Measurements from ENCODE around the gene ZNF629. TPM values are rescaled to one million over a fixed set of nuclear protein-coding genes. Genes with fewer than 3 reads are reported as not detected.

The ZNF629 gene
- total RNA-seq, 4 donors from 2014 or later = 9.1 to 12.7 (median 10.3) TPM

DNA sequence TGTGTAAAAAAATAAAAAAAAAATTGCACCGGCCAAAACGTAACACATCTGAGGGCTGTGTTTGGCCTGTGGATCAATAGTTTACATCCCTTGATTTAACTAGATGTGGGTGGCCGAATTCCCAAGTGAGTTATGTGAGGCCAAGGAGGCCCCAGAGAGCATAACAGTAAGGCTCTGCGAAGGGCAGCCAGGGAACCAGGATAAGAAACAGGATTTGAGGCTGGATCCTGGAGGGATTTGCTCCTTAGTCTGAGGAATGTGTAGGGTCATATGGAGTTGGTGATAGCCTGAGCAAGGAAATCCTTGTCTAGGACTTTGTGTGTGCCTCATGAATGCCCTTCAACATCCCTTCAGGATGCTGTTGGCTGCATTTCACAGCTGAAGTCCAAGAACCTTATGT lies 36.8 kb downstream of the ZNF629 start:
- ATAC-seq = no peak
- TF ChIP-seq POLR2A (IDR thresholded peaks at IDR 0.05) = no peak
- TF ChIP-seq, protein P1, sequence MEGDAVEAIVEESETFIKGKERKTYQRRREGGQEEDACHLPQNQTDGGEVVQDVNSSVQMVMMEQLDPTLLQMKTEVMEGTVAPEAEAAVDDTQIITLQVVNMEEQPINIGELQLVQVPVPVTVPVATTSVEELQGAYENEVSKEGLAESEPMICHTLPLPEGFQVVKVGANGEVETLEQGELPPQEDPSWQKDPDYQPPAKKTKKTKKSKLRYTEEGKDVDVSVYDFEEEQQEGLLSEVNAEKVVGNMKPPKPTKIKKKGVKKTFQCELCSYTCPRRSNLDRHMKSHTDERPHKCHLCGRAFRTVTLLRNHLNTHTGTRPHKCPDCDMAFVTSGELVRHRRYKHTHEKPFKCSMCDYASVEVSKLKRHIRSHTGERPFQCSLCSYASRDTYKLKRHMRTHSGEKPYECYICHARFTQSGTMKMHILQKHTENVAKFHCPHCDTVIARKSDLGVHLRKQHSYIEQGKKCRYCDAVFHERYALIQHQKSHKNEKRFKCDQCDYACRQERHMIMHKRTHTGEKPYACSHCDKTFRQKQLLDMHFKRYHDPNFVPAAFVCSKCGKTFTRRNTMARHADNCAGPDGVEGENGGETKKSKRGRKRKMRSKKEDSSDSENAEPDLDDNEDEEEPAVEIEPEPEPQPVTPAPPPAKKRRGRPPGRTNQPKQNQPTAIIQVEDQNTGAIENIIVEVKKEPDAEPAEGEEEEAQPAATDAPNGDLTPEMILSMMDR (IDR thresholded peaks at IDR 0.05 in 4 of 5, conservative IDR thresholded peaks at IDR 0.05 in 1 of 5) = no peak
- H3K27ac ChIP-seq = no peak overlapping the region
- peaks cover 7 to 8% of the 10 kb centered on the region in 2 donors for H3K4me1 ChIP-seq
- no peaks in the 10 kb centered on the region for H3K9me3 ChIP-seq
- H3K4me3 ChIP-seq = no peak overlapping the region
- no peak for DNase-seq
- no peaks in the 10 kb centered on the region for H3K27me3 ChIP-seq
- peaks cover 0 to 31% of the 10 kb centered on the region in 2 donors for H3K36me3 ChIP-seq
- in situ Hi-C loops (cut with MboI; ENCODE audit: low sequenced_read_pairs in 4 of 4) (no loop called here), intact Hi-C loops (cut with DNase I; ENCODE audit: low total_unique reads) (no loop called here)

DNA sequence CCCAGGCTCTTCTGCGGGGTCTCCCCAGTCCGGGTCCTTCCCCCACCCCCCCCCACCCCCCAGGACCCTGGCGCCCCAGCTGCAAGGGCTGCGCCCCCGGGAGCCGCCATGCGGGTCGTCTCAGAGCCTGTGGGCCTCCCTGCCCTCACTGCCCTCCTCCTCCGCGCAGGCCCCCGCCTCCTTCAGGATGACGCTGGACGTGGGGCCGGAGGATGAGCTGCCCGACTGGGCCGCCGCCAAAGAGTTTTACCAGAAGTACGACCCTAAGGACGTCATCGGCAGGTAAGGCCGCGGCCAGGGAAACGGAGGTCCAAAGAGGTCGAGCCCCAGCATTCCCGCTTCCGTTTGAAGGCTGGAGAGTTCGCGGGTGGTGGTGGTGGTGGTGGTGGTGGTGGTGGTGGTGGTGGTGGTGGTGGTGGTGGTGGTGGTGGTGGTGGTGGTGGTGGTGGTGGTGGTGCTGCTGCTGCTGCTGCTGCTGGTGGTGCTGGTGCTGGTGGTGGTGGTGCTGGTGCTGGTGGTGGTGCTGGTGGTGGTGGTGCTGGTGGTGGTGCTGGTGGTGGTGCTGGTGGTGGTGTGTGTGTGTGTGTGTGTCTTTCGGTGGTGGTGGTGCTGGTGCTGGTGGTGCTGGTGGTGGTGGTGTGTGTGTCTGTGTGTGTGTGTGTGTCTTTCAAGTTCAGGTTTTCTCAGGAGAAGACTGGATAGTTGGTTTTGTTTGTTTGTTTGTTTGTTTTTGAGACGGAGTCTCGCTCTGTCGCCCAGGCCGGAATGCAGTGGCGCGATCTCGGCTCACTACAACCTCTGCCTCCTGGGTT lies 38.2 kb downstream of the ZNF629 start:
- Histone ChIP-seq H3K27ac (peak overlapping the region; percentile 73 to 91 (median 79)), H3K36me3 (peaks cover 0 to 25% of the 10 kb centered on the region in 2 donors), H3K9me3 (no peaks in the 10 kb centered on the region), H3K4me1 (peaks cover 7 to 8% of the 10 kb centered on the region in 2 donors), H3K27me3 (no peaks in the 10 kb centered on the region), H3K4me3 (peak overlapping the region; percentile 76 to 91 (median 88))
- ATAC-seq (peak in 1 of 2 donors; percentile 2), DNase-seq (peak in 1 of 2 donors; percentile 49)
- intact Hi-C loops (cut with DNase I; ENCODE audit: low total_unique reads) (loop anchor here (1.0 to 5.0 kb wide), 4 partner anchors 13 to 433 kb away; partner anchors contain the start of genes CFAP119, FUS and RNF40), in situ Hi-C loops (cut with MboI; ENCODE audit: low sequenced_read_pairs in 4 of 4) (no loop called here)
- TF ChIP-seq POLR2A (IDR thresholded peaks at IDR 0.05) = no peak
- TF ChIP-seq, protein P1 (IDR thresholded peaks at IDR 0.05 in 4 of 5, conservative IDR thresholded peaks at IDR 0.05 in 1 of 5) = no peak

DNA sequence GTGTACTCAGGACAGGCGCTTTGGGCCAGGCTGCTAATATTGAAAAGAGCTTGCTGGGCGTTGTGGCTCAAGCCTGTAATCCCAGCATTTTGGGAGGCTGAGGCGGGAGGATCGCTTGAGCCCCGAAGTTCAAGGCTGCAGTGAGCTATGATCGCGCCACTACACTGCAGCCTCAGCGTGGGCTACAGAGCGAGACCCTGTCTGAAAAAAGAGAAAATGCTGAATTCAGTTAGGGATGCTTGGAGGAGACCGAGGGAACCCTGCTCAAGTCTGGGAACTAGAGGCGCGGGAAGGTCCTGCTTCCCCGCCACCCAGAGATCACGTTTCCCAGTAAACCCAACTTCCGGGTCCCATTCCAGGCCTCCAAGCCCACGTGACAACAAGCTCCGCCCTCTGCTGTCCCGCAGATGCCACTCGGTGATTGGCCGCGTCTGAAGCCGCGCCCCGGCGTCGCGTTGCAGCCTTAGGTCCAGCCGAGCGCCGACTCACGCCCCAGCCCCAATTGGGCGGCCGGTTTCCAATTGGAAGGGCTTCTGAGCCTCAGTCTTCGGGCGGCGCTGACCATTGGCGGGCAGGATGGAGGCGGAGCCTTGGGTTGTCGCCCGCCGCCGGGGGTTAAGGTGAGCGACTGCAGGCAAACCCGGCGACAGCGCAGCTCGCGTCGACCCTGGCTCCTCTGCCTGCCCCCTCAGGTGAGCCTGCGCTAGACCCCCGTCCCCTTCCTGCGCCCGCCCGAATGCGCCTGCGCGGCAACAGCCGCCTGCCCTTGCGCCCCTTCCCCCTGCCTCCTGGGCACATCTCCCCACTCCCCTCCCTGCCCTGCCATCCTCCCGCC lies 39.0 kb downstream of the ZNF629 start, which contains the start of gene PHKG2:
Gene PHKG2, plus strand, starts transcription at position 627 of the 835 bp plus-strand sequence. CDS start 396 bp downstream, outside the sequence.
- H3K4me3 ChIP-seq = peak within 1 kb of the TSS; percentile 76 to 91 (median 88)
- intact Hi-C loops (cut with DNase I; ENCODE audit: low total_unique reads) (loop anchor here (1.0 to 5.0 kb wide), 4 partner anchors 14 to 434 kb away; partner anchors contain the start of genes CFAP119, FUS and RNF40), in situ Hi-C loops (cut with MboI; ENCODE audit: low sequenced_read_pairs in 4 of 4) (no loop called here)
- DNase-seq (peak; percentile 99 to 100), ATAC-seq (peak; percentile 95 to 96)
- H3K9me3 ChIP-seq = no peaks in the 10 kb centered on the region
- peaks cover 7 to 8% of the 10 kb centered on the region in 2 donors for H3K4me1 ChIP-seq
- peaks cover 0 to 25% of the 10 kb centered on the region in 2 donors for H3K36me3 ChIP-seq
- no peaks in the 10 kb centered on the region for H3K27me3 ChIP-seq
- TF ChIP-seq POLR2A (IDR thresholded peaks at IDR 0.05) = peak; percentile 48 to 53
- TF ChIP-seq, protein P1 (IDR thresholded peaks at IDR 0.05 in 4 of 5, conservative IDR thresholded peaks at IDR 0.05 in 1 of 5) = no peak
- peak within 1 kb of the TSS; percentile 73 to 91 (median 79) for H3K27ac ChIP-seq

DNA sequence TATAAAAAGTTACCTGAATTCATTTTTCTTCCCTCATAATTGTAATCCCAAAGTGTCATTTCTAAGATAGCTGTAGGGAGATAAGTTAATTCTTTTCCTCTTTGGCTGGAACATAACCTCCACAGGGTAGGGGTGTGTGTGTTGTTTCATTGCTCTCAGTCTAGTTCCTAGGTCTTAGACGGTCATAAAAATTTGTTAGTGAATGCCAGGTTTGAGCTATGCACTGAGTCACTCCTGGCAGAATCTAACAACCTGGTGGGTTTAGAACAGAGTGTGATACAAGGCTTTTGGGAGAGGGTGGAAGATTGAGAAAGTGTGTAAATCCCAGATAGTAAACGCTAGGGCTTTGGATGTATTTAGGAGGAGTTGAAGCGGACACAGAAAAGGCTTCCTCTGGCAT lies 39.7 kb downstream of the ZNF629 start:
- DNase-seq (no peak), ATAC-seq (peak in 1 of 2 donors; percentile 16)
- TF ChIP-seq POLR2A (IDR thresholded peaks at IDR 0.05) = no peak
- TF ChIP-seq, protein P1 (IDR thresholded peaks at IDR 0.05 in 4 of 5, conservative IDR thresholded peaks at IDR 0.05 in 1 of 5) = no peak
- Histone ChIP-seq H3K9me3 (no peaks in the 10 kb centered on the region), H3K27me3 (no peaks in the 10 kb centered on the region), H3K4me3 (peak overlapping the region; percentile 63 to 91 (median 83)), H3K36me3 (peaks cover 0 to 18% of the 10 kb centered on the region in 2 donors), H3K4me1 (peaks cover 7 to 8% of the 10 kb centered on the region in 2 donors), H3K27ac (peak overlapping the region; percentile 73 to 86 (median 78))
- intact Hi-C loops (cut with DNase I; ENCODE audit: low total_unique reads) (loop anchor here (5.0 kb wide), 1 partner anchor 435 kb away; the partner anchor contains the start of gene FUS), in situ Hi-C loops (cut with MboI; ENCODE audit: low sequenced_read_pairs in 4 of 4) (no loop called here)

Measured in gastrocnemius medialis (tissue), 4 donors.